GM21529 (cell line): ENCODE measurements around the gene CHFR.
"Not testable (repeated sequence)": the region's sequence is repeated elsewhere in the genome, so short reads cannot be mapped to it uniquely, and the experiment has no call there.

Experiments used
- ATAC-seq: cut with Tn5 transposase; IDR thresholded peaks from one replicate; pipeline ENCODE4 v1.9.1; 2021; ENCODE audit not compliant: unreplicated experiment

CHFR gene

DNA sequence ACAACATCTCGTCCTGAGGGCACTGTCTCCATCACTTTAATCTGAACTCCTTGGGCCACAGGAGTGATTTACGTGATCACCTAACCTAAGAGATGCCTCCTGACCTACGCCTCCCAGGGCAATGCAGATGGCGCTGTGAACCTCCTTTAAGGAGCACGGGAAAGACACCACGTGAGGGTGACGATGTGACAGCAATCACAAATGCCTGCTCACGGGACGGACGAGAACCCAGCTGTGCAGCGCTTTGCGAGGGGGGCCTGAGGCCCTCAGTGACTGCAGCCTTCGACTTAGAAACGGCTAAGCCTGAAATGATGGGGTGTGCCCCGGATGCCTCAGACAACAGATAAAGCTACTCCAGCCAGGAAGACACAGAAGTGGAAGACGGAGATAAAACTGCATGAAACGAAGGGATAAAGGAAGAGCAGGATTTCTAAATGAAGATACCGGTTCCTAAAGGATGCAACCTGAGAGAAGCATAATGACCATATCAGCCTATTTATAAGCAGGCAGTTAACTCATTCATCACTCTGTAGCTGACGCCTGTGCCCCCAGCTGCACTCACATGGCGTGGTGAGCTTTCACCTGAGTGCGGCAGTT lies 44.9 kb downstream of the CHFR start:
- no peak for ATAC-seq

DNA sequence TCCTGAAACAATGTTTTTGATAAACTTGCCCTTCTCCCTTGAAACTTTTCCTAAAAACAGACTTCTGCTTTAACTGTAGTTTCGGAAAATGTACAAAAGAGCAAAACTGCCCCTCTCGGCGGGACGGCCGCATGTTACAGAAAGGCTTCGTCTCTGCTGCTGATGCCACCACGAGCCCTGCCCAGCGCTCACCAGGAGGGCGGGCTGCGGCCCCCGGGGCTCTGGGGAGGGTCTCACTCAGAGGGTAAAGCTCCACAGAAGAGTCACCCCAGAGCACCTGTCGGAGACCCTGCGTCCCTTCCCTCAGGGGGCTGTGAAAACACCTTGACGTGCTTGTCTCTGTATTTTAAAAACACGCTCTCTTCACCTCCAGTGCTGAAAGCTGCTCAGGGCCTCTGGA lies 46.3 kb downstream of the CHFR start:
- ATAC-seq = no peak

DNA sequence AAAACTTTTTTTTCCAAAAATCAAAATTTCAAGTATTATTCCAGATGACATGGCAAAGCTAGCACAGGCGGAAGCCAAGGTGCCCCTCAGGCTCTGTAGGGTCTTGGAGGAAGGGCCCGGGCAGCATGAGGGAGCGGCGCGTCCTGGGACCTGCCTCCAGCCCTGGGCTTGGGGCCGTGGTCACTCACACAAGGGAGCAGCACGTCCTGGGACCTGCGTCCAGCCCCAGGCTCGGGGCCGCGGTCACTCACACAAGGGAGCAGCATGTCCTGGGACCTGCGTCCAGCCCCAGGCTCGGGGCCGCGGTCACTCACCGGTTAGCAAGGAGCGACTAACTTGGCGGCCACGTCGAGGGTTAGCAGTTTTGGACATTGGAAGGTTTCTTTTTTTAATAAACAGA lies 46.9 kb downstream of the CHFR start:
- no peak for ATAC-seq

DNA sequence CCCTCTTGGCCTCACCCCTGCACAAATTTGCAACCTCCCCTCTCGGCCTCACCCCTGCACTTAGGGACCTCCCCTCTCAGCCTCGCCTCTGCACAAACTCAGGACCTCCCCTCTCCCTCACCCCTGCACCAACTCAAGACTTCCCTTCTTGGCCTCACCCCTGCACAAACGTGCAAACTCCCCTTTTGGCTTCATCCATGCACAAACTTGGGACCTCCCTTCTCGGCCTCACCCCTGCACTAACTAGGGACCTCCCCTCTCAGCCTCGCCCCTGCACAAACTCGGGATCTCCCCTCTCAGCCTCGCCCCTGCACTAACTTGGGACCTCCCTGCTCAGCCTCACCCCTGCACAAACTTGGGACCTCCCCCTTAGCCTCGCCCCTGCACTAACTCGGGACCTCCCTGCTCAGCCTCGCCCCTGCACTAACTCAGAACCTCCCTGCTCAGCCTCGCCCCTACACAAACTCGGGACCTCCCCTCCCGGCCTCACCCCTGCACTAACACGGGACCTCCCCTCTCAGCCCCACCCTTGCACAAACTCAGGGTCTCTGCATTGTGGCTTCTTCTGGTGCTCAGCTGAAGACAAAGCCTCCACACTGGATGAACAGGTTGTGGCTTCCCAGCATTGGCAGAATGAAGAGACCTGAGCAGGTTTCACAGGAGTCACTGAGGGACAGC lies 47.7 kb downstream of the CHFR start:
- ATAC-seq = no peak

DNA sequence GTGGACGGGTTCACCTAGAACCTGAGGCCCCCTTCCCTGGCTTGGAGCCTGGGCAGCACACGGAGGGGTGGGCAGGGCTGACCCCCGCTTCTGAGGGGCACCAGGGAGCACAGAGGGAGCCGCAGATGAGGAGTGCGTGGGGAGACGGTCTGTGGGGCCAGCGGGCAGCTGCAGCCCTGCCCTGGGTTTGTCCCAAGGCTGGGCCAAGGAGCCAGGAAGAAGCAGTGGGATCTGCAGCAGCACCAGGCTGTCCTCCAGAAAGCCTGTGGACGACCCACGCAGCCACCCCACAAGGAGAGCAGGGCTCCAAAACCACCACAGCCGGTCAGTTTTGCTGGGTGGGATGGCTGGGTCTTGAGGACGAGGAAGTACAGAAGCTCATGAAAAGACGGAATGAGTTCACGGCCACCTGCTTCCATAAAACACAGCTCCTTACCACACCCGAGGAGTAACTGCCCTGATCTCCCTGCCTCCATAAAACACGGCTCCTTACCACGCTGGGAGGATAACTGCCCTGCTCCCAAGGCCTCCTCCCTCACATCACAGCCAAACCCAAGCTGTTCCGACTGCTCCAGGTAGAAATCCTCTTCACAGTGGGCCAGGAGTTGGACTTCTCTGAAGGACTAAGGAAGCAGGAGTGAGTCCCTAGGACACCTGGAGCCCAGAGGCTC lies 48.9 kb downstream of the CHFR start:
- ATAC-seq = no peak

DNA sequence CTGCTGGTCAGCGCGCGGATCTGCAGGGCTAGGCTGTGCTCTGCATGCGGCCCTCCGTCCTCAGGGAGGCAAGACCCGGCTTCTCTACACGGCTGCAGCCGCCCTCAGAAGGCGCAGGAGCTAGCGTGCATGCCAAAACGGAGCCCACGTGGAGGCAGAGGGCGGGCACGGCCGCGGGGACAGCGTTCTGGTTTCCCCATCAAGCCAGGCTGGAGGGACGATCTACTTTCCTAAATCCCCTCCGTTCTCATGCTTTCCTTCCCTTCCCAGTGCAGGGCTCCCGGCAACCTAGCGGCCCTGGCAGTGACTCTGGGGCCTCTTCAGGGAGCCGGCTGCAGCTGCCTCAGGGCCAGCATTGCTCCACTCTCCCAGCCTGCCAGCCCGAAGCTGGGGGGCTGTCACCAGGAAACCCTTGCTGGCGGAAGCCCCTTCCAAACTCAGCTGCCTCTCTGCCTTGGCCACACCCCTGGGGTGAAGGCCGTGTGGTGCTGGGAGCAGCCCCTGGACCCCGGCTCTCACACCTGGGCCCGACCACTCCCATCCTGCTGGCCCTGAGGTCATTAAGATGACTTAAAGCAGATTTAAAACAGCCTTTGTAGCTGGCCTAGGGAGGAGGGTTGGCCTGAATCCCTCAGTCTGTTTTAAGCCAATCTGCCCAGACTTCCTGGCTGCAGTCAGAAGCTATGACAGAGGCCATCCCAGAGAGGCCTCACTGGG lies 49.6 kb downstream of the CHFR start:
- no peak for ATAC-seq

DNA sequence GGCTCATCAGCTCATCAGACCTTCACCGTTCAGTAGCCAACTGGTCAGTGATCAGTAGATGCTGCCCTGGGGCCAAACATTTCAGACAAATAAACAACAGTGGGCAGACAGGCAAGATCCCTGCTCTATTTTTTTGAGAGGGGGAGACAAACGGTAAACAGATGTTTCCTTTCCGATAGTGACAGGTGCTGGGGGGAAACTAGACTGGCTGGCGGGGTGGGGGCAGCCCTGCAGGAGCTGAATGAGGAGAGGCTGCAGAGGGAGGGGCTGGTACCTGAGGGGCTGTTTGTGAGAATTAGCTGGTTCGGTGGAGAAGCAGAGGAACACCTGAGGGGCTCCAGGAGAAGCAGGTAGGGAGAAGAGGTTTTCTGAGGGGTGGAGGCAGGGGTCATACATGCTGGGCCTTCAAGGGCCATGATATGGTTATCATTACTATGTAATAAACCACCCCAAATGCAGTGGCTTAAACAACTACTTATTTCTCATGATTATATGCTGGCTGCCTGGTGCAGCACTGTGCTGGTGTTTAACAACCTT lies 50.5 kb downstream of the CHFR start:
- ATAC-seq = no peak

DNA sequence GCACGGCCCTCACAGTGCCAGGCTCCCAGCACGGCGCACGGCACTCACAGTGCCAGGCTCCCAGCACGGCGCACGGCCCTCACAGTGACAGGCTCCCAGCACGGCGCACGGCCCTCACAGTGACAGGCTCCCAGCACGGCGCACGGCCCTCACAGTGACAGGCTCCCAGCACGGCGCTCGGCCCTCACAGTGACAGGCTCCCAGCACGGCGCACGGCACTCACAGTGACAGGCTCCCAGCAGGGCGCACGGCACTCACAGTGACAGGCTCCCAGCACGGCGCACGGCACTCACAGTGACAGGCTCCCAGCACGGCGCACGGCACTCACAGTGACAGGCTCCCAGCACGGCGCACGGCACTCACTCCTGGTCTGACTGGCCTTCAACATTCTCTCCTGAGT lies 51.2 kb downstream of the CHFR start:
- not testable (repeated sequence) for ATAC-seq

DNA sequence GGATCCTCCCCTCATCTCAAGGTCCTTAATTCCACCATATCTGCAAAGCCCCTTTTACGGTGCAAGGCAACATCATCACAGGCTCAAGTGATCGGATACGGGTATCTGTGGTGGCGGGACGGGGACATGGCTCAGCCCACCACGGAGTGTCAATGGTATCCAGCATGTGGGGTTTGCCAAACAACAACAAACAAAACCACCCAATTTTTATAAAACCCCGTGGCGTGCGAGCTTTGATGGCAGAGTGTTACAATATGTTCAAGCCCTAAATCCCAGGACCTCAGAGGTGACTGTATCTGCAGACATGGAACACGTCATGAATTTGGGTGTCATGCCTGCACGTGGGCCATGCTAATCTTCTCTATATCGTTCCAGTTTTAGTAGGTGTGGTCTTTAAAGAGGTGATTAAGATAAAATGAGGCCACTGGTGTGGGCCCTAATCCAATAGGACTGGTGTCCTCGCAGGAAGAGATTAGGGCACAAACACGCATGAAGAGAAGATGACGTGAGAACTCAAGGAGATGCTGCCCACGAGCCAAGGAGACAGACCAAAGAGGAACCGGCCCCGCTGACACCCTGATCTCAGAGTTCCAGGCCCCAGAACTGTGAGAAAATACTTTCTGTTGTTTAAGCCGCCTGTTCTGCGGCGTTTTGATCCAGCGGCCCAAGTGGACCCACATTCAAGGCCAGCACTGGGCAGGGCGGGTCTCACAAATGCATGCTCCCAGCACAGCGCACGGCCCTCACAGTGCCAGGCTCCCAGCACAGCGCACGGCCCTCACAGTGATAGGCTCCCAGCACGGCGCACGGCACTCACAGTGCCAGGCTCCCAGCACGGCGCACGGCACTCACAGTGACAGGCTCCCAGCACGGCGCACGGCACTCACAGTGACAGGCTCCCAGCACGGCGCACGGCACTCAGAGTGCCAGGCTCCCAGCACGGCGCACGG lies 52.1 kb downstream of the CHFR start:
- no peak for ATAC-seq

DNA sequence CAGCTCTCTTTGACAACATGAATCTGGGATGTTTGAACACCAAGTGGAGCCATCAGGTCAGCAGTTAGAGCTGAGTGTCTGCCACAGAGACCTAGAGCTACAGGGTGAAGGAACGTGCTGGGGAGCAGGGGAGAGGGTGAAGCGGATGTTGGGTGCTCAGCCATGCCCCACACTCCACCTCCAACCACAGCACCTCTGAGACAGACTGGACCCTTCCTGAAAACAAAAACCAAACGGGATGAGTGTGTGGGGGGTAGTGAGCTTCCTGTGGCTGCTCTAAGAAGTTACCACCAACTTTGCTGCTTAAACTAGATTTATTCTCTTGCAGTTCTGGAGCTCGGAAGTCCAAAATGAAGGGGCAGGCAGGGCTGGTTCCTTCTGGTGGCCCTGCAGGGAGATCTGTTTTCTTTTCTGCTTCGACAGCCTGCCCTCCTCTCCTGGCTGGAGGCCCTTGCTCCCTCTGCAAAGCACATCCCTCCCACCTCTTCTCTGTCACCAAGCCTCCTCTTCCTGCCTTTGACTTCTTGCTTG lies 53.2 kb downstream of the CHFR start:
- ATAC-seq = no peak

DNA sequence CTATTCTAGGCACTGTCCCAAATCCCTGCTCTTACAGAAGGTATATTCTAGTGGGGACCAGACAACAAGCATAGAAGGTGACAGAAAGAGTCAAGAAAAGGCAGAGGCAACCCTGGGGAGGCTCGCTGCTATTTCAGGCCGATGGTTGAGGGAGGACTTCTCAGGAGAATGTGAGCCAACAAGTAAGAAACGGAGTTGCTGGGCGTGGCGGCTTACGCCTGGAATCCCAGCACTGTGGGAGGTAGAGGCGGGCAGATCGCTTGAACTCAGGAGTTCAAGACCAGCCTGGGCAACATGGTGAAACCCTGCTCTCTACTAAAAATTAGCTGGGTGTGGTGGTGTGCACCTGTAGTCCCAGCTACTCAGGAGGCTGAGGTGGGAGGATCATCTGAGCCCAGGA lies 54.1 kb downstream of the CHFR start:
- no peak for ATAC-seq

DNA sequence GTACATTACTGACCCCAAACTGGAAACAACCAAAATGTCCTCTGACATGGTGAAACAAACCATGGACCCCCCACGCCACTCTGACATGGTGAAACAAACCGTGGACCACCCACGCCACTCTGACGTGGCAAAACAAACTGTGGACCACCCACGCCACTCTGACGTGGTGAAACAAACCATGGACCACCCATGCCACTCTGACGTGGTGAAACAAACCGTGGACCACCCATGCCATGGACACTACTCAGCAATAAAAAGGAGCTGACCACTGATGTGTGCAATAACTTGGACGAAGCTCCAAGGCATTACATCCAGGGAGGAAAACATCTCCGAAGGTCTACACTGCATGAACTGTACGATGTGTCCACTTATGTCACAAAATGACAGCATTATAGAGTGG lies 55.6 kb downstream of the CHFR start:
- no peak for ATAC-seq

DNA sequence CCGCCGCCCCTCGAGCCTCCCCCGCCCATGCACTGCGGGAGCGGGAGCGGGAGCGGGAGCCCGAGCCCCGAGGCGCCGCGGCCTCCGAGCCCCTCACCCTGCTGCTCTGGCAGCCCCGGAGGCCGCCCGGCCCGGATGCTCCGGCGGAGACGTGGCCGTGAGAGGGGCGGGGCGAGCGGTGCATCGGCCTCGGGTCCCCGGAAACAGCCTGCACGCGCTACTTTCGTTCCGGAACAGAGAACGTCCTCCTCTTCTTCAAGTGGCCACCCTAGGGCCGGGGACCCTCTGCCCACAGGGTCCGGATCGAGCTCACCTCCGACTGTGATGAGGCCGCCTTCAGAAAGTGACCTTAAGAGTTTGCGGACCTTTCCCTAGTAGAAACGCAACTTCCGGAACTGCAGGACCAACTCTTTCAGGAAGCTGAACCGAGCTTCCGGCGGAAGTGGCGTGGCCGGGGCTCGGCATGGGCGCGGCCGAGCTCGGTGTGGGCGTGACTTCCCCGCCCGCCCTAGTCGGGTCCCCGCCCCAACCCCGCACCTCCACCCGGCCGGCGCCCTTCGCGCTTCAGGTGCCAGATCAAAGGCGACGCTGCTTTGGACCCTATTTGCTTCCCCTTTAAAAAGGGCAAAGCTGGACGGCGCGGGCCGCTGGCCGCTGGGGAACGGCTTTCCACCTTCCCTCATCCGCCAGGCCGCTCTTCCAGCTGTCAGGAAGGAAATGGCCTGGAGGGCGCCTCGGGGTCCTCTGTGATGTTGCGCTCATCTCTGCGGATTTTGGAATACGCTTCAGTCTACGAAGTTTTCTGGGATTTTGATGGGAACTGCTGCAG lies 58.5 kb downstream of the CHFR start, which contains the start of gene GOLGA3:
Gene GOLGA3 (minus strand): TSS at position 164 of the 829 bp plus-strand sequence. CDS start 6,741 bp downstream, outside the sequence.
- ATAC-seq = peak; percentile 87

DNA sequence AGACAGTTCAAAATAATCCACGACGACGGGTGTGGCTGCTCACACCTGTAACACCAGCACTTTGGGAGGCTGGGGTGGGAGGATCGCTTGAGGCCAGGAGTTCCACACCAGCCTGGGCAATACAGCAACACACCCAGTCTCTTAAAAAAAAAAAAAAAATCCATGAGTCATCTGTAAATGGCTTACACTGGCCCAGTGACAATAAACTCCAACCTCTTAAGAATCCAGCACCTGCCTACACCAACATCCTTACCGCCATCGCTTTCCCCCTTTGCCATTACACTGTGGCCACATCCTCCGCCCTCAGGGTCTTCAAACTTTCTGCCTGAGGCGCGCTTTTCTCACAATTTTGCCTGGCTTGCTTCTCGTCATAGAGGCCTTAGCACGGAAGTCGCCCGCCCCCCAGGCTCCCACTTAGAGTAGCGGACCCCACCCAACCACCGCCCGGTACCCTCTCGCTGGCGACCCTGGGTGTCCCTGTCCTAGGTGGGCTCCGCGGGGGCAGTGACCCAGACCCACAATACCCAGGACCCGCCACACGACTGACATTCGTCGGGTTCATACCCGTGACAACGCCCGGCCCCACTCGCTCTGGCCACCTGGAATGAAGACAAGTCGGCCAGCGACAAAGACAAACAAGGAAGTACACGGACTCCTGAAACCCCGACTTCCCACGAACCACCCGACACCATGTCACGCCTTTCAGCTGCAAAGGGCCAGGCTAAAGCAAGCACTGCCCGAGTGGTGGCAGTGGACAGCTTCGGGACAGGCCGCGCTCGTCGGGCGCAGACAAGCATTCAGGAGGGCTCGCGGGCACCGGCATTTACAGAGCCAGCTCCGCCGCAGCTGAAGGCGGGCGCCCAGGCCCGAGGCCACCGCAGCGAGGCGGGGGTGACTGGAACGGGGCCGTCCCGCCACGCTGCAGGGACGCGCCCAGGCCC lies 59.4 kb downstream of the CHFR start:
- ATAC-seq = peak; percentile 23

DNA sequence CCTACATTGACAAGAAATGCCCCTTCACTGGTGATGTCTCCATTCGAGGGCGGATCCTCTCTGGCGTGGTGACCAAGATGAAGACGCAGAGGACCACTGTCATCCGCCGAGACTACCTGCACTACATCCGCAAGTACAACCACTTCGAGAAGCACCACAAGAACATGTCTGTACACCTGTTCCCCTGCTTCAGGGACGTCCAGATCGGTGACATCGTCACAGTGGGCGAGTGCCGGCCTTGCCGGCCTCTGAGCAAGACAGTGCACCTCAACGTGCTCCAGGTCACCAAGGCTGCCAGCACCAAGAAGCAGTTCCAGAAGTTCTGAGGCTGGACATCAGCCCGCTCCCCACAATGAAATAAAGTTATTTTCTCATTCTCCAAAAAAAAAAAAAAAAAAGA lies 61.5 kb downstream of the CHFR start:
- no peak for ATAC-seq

DNA sequence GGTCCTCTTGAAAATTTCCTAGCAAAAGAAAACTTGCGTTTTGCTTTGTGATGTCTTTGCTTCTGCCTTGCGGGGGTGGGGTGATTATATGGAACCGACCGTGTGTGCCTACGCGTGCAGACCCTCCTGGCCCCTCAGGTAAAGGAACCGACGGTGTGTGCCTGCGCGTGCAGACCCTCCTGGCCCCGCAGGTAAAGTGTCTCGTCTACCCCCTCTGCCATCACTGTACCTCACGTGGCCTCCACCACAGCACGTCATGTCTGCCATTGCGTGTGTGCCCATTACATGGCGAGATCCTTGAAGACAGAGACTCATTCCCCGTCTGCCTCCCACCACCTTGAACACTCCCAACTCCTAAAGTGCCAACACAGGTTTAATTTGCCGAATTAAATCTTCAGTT lies 62.3 kb downstream of the CHFR start:
- ATAC-seq = no peak

DNA sequence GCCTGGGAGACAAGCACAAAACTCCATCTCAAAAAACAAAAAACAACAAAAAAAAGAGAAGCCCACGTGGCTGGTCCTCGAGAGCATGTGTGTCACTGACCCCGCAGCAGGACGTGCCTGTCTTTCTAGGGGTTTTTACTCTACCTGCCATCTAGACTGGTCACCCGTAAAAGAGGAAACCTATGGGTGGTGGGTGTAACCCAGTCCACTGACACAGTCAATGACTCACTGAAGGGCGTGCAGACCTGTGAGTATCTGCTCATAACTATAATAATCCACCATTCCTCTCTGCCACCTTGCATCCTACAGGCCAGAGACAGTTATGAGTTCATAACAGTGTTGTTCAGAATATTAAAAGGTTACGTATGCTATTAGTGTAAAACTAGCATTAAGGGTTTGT lies 63.4 kb downstream of the CHFR start:
- ATAC-seq = no peak

DNA sequence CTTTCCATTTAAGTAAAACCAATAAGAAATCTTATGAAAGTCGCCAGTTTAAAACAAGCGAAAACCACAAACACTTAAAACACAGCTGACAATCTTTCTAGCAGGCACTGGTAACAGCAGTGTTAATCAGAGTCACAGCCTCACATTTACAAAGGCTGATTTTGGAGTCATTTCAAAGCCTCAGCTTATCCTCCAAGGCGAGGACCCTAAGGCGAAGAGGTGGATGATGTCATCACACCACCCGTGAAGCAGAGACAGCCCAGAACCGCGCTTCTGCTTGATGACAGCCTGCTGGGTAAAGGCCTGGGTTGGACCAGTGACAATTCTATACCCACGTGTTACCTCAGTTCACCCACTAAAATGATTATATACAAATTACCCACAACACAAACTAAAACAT lies 68.8 kb downstream of the CHFR start:
- no peak for ATAC-seq
